GM23338 (cell line): Measurements from ENCODE around the gene RPS6KC1. TPM values are rescaled to one million over a fixed set of nuclear protein-coding genes. Genes with fewer than 3 reads are reported as not detected.

Experiments used
- ATAC-seq: fragments of 200-7000 bp; cut with Tn5 transposase; 3 replicates; pipeline ENCODE4 v1.9.1; 2020
- DNase-seq: peaks from one replicate; pipeline ENCODE4 v3.0.0-alpha.2; 2015; ENCODE audit warnings: low spot score
- H2AFZ ChIP-seq: fragments of 200-600 bp; sonication (generic); 2 replicates; pipeline ENCODE4 v1.8.0; 2016; ENCODE audit warnings: antibody characterized with exemption, mild to moderate bottlenecking, moderate library complexity
- H3F3A ChIP-seq: fragments of 200-600 bp; sonication (generic); replicated peaks from 2 replicates; pipeline ENCODE4 v1.8.0; 2017; ENCODE audit warnings: antibody characterized with exemption, mixed run types, low read depth
- H3K27ac ChIP-seq: fragments of 200-600 bp; sonication (generic); 2 replicates; pipeline ENCODE4 v1.6.1; 2016; ENCODE audit warnings: low read depth
- H3K27me3 ChIP-seq: fragments of 200-600 bp; sonication (generic); 2 replicates; pipeline ENCODE4 v1.8.0; 2016; ENCODE audit warnings: mild to moderate bottlenecking, mixed run types, moderate library complexity; ENCODE audit not compliant: insufficient read depth
- H3K36me3 ChIP-seq: fragments of 200-600 bp; sonication (generic); 2 replicates; pipeline ENCODE4 v1.8.0; 2016; ENCODE audit warnings: mild to moderate bottlenecking; ENCODE audit not compliant: insufficient read depth
- H3K4me1 ChIP-seq: fragments of 200-600 bp; sonication (generic); 2 replicates; pipeline ENCODE4 v1.8.0; 2016; ENCODE audit warnings: mild to moderate bottlenecking, moderate library complexity; ENCODE audit not compliant: insufficient read depth
- H3K4me2 ChIP-seq: fragments of 200-600 bp; sonication (generic); 2 replicates; pipeline ENCODE4 v1.7.1; 2017; ENCODE audit warnings: mixed run types
- H3K4me3 ChIP-seq: fragments of 200-600 bp; sonication (generic); 2 replicates; pipeline ENCODE4 v1.6.1; 2016; ENCODE audit warnings: mixed run types
- H3K79me2 ChIP-seq: fragments of 200-600 bp; sonication (generic); replicated peaks from 2 replicates; pipeline ENCODE4 v1.8.0; 2017; ENCODE audit warnings: mild to moderate bottlenecking; ENCODE audit not compliant: insufficient read depth
- H3K9me2 ChIP-seq: fragments of 200-600 bp; sonication (generic); 2 replicates; pipeline ENCODE4 v1.8.0; 2017; ENCODE audit not compliant: insufficient read depth
- H4K20me1 ChIP-seq: fragments of 200-600 bp; sonication (generic); replicated peaks from 2 replicates; pipeline ENCODE4 v1.8.0; 2017; ENCODE audit warnings: mild to moderate bottlenecking; ENCODE audit not compliant: insufficient read depth
- H3K27ac Mint-ChIP-seq: 2 replicates; pipeline ENCODE4 v1.8.0; 2020; ENCODE audit warnings: inconsistent platforms, mild to moderate bottlenecking, moderate library complexity, mixed read lengths
- H3K27me3 Mint-ChIP-seq: 3 replicates; pipeline ENCODE4 v1.8.0; 2022; ENCODE audit warnings: low read depth, mild to moderate bottlenecking, moderate library complexity, mixed read lengths, inconsistent platforms; ENCODE audit not compliant: insufficient read depth, poor library complexity
- H3K36me3 Mint-ChIP-seq: 3 replicates; pipeline ENCODE4 v1.8.0; 2021; ENCODE audit warnings: low read depth, mild to moderate bottlenecking, inconsistent platforms, moderate library complexity, mixed read lengths
- H3K4me1 Mint-ChIP-seq: 3 replicates; pipeline ENCODE4 v1.8.0; 2020; ENCODE audit warnings: mild to moderate bottlenecking, inconsistent platforms, mixed read lengths
- H3K4me3 Mint-ChIP-seq: 3 replicates; pipeline ENCODE4 v1.8.0; 2021; ENCODE audit warnings: moderate library complexity, mild to moderate bottlenecking, inconsistent platforms, mixed read lengths
- H3K9me3 Mint-ChIP-seq: 3 replicates; pipeline ENCODE4 v1.8.0; 2020; ENCODE audit warnings: moderate library complexity, mild to moderate bottlenecking, inconsistent platforms, mixed read lengths
- ETS1 ChIP-seq: IDR thresholded peaks from 2 replicates; pipeline ENCODE4 v1.6.1; 2016; ENCODE audit warnings: antibody characterized with exemption
- EZH2phosphoT487 ChIP-seq: fragments of 200-600 bp; sonication (generic); IDR thresholded peaks from one replicate; pipeline ENCODE4 v1.8.1; 2018; ENCODE audit warnings: antibody characterized with exemption; ENCODE audit not compliant: unreplicated experiment
- JUNB ChIP-seq: IDR thresholded peaks from one replicate; pipeline ENCODE4 v1.6.1; 2016; ENCODE audit warnings: antibody characterized with exemption; ENCODE audit not compliant: unreplicated experiment
- polyA plus RNA-seq: library from polyadenylated mRNA; unstranded; fragments of >200 nt; fragmentation: Nextera tagmentation; extraction: Ambion mirVana; gene quantifications from 2 replicates; pipeline ENCODE4 v1.2.1, GENCODE V29; 2016
- total RNA-seq: library from RNA; depleted of rRNA; stranded (reverse); fragments of >200 nt; shearing (Covaris generic); gene quantifications from 2 replicates; pipeline ENCODE4 v1.2.3, GENCODE V29; 2014
- TF ChIP-seq, protein P1 (sequence below): fragments of 250-450 bp; sonication (Bioruptor Pico); IDR thresholded peaks from 2 replicates; pipeline ENCODE4 v1.5.0; 2020; ENCODE audit warnings: mild to moderate bottlenecking, moderate library complexity
- TF ChIP-seq, protein P2 (sequence below): IDR thresholded peaks from one replicate; pipeline ENCODE4 v1.6.1; 2018; ENCODE audit warnings: antibody characterized with exemption; ENCODE audit not compliant: unreplicated experiment

Gene RPS6KC1
- total and polyA plus RNA-seq, 2 experiments from 2014 or later = 7.9 to 24.9 TPM

DNA sequence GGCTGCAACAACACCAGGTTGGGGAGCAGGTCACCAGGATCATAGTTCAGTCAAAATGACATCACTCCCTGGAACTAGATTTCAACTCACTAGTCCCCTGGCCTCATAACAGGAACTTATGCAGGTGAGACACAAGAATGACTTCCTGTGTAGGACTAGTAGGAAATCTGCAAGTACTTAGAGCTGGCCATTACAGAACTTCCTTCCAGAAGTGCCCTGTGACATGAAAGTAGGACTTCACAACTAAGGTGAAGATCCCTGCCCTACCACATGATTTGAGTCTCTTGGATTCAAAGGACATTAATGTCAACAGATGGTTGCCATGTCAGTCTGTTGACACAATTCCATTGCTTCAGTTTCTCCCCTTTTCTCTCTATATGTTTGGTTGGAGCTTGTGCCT lies 223.1 kb downstream of the RPS6KC1 start:
- H3K27ac Mint-ChIP-seq = no peak overlapping the region
- Histone ChIP-seq H3K36me3 (no peaks in the 10 kb centered on the region), H4K20me1 (no peaks in the 10 kb centered on the region), H2AFZ (no peak overlapping the region), H3K4me3 (no peak overlapping the region), H3K4me2 (no peak overlapping the region), H3K27me3 (no peaks in the 10 kb centered on the region), H3K4me1 (no peaks in the 10 kb centered on the region), H3K79me2 (no peaks in the 10 kb centered on the region), H3F3A (no peaks in the 10 kb centered on the region), H3K9me2 (no peaks in the 10 kb centered on the region), H3K27ac (no peak overlapping the region)
- H3K4me3 Mint-ChIP-seq = no peak overlapping the region
- ATAC-seq (no peak), DNase-seq (no peak)
- no peaks in the 10 kb centered on the region for H3K9me3 Mint-ChIP-seq
- peaks cover 8% of the 10 kb centered on the region for H3K4me1 Mint-ChIP-seq
- H3K36me3 Mint-ChIP-seq = no peaks in the 10 kb centered on the region
- H3K27me3 Mint-ChIP-seq = no peaks in the 10 kb centered on the region
- TF ChIP-seq, protein P1, sequence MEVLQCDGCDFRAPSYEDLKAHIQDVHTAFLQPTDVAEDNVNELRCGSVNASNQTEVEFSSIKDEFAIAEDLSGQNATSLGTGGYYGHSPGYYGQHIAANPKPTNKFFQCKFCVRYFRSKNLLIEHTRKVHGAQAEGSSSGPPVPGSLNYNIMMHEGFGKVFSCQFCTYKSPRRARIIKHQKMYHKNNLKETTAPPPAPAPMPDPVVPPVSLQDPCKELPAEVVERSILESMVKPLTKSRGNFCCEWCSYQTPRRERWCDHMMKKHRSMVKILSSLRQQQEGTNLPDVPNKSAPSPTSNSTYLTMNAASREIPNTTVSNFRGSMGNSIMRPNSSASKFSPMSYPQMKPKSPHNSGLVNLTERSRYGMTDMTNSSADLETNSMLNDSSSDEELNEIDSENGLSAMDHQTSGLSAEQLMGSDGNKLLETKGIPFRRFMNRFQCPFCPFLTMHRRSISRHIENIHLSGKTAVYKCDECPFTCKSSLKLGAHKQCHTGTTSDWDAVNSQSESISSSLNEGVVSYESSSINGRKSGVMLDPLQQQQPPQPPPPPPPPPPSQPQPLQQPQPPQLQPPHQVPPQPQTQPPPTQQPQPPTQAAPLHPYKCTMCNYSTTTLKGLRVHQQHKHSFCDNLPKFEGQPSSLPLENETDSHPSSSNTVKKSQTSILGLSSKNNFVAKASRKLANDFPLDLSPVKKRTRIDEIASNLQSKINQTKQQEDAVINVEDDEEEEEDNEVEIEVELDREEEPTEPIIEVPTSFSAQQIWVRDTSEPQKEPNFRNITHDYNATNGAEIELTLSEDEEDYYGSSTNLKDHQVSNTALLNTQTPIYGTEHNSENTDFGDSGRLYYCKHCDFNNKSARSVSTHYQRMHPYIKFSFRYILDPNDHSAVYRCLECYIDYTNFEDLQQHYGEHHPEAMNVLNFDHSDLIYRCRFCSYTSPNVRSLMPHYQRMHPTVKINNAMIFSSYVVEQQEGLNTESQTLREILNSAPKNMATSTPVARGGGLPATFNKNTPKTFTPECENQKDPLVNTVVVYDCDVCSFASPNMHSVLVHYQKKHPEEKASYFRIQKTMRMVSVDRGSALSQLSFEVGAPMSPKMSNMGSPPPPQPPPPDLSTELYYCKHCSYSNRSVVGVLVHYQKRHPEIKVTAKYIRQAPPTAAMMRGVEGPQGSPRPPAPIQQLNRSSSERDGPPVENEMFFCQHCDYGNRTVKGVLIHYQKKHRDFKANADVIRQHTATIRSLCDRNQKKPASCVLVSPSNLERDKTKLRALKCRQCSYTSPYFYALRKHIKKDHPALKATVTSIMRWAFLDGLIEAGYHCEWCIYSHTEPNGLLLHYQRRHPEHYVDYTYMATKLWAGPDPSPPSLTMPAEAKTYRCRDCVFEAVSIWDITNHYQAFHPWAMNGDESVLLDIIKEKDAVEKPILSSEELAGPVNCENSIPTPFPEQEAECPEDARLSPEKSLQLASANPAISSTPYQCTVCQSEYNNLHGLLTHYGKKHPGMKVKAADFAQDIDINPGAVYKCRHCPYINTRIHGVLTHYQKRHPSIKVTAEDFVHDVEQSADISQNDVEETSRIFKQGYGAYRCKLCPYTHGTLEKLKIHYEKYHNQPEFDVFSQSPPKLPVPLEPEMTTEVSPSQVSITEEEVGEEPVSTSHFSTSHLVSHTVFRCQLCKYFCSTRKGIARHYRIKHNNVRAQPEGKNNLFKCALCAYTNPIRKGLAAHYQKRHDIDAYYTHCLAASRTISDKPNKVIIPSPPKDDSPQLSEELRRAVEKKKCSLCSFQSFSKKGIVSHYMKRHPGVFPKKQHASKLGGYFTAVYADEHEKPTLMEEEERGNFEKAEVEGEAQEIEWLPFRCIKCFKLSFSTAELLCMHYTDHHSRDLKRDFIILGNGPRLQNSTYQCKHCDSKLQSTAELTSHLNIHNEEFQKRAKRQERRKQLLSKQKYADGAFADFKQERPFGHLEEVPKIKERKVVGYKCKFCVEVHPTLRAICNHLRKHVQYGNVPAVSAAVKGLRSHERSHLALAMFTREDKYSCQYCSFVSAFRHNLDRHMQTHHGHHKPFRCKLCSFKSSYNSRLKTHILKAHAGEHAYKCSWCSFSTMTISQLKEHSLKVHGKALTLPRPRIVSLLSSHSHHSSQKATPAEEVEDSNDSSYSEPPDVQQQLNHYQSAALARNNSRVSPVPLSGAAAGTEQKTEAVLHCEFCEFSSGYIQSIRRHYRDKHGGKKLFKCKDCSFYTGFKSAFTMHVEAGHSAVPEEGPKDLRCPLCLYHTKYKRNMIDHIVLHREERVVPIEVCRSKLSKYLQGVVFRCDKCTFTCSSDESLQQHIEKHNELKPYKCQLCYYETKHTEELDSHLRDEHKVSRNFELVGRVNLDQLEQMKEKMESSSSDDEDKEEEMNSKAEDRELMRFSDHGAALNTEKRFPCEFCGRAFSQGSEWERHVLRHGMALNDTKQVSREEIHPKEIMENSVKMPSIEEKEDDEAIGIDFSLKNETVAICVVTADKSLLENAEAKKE (CRISPR knock-in tag) = no peak
- TF ChIP-seq EZH2phosphoT487 = no peak
- TF ChIP-seq ETS1 = no peak
- TF ChIP-seq, protein P2, sequence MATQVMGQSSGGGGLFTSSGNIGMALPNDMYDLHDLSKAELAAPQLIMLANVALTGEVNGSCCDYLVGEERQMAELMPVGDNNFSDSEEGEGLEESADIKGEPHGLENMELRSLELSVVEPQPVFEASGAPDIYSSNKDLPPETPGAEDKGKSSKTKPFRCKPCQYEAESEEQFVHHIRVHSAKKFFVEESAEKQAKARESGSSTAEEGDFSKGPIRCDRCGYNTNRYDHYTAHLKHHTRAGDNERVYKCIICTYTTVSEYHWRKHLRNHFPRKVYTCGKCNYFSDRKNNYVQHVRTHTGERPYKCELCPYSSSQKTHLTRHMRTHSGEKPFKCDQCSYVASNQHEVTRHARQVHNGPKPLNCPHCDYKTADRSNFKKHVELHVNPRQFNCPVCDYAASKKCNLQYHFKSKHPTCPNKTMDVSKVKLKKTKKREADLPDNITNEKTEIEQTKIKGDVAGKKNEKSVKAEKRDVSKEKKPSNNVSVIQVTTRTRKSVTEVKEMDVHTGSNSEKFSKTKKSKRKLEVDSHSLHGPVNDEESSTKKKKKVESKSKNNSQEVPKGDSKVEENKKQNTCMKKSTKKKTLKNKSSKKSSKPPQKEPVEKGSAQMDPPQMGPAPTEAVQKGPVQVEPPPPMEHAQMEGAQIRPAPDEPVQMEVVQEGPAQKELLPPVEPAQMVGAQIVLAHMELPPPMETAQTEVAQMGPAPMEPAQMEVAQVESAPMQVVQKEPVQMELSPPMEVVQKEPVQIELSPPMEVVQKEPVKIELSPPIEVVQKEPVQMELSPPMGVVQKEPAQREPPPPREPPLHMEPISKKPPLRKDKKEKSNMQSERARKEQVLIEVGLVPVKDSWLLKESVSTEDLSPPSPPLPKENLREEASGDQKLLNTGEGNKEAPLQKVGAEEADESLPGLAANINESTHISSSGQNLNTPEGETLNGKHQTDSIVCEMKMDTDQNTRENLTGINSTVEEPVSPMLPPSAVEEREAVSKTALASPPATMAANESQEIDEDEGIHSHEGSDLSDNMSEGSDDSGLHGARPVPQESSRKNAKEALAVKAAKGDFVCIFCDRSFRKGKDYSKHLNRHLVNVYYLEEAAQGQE = no peak
- no peak for TF ChIP-seq JUNB
